ENCODE measurements around the gene SASH3.
"Not testable (repeated sequence)": the region's sequence is repeated elsewhere in the genome, so short reads cannot be mapped to it uniquely, and the experiment has no call there.

Gene SASH3

DNA sequence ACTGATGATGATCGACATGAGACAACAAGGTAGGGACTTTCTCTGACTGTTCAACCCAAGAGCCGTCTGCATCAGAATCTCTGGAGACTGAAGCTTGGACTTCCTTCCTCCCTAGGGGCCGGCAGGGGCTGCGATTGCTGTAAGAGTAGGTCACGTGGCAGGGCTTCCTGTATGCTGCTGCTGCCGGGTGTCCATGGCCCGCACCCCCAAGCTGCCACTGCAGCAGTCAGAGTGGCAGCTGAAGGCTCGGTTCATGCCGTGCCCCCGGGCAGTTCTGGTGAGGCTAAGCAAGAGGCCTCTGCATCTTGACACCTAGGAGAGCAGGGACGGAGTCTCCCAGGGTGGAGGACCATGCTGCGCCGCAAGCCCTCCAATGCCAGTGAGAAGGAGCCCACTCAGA is at the start of gene SASH3:
Gene SASH3 (plus strand): TSS at position 203 of the 400 bp plus-strand sequence. CDS start 149 bp downstream, at position 352.
- peak; percentile 62 to 77 for DNase-seq

GRCh38 chrX:129731228-129731627 is 48.5 kb upstream of the SASH3 start:
- DNase-seq = peak; percentile 41 to 68

DNA sequence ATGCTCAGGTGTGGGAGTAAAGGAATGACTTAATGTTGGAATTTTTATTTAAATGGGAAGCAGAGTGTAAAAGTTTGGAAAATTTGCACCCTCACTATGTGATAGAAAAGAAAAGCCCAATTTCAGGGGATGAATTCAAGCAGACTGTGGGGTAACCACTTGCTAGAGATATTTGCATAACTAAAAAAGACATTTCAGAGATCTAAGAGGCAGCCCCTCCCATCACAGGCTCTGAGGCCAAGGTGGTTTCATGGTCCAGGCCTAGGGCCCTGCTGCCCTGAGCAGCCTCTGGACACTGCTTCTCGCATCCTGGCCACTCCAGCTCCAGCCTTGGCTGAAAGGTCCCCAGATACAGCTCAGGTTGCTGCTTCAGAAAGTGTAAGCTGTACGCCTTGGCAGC is 46.9 kb upstream of the SASH3 start:
- no peak for DNase-seq

GRCh38 chrX:129733335-129733734 is 46.4 kb upstream of the SASH3 start:
- no peak for DNase-seq

DNA sequence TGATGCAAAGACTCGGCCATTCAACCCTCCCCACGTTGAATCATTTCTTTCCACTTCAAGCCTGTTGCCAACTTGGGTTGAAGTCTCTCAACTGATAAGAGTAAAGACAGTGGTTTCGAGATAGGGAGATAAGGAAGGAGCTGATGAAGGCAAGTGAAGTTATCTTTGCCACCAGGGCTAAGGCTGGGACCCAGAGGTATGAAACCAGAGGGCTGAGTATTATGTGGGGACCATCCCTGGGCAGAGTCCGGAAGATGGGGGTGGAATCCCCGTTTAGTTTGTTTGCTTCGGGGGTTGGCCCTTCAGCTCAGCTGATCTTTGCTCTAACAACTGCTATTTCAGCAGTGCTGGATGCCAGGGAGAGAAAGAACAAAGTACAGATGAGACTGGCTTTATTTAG is 43.3 kb upstream of the SASH3 start:
- no peak for DNase-seq

DNA sequence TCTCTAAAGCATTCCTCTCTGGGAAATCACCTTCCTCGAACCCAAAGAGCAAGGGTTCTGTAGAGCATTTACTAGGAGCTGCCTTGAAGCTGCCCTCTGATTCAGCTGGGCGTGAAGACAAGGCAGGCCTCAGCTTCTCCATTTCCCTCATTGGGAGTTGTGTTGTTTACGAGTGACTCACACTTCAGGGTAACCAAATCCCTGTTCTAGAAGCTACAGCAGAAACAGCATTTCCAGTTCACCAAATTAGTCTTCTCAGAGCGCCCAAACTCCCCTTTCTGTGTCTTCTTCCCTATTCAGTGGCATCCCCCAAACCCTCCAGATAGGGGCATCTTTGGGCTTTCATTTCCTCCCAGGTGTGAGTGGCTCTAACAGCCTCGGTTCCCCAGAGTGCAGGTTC is 41.8 kb upstream of the SASH3 start:
- DNase-seq = peak; percentile 65 to 67

- DNase-seq = no peak
Observed at GRCh38 chrX:129738466-129739308, 41.1 kb upstream of the SASH3 start, which contains the start of gene XPNPEP2. XPNPEP2 (plus strand) TSS chrX:129738979; CDS start chrX:129739214, 235 bp downstream.

- DNase-seq = no peak
Observed at GRCh38 chrX:129739578-129739977, 40.2 kb upstream of the SASH3 start.

DNA sequence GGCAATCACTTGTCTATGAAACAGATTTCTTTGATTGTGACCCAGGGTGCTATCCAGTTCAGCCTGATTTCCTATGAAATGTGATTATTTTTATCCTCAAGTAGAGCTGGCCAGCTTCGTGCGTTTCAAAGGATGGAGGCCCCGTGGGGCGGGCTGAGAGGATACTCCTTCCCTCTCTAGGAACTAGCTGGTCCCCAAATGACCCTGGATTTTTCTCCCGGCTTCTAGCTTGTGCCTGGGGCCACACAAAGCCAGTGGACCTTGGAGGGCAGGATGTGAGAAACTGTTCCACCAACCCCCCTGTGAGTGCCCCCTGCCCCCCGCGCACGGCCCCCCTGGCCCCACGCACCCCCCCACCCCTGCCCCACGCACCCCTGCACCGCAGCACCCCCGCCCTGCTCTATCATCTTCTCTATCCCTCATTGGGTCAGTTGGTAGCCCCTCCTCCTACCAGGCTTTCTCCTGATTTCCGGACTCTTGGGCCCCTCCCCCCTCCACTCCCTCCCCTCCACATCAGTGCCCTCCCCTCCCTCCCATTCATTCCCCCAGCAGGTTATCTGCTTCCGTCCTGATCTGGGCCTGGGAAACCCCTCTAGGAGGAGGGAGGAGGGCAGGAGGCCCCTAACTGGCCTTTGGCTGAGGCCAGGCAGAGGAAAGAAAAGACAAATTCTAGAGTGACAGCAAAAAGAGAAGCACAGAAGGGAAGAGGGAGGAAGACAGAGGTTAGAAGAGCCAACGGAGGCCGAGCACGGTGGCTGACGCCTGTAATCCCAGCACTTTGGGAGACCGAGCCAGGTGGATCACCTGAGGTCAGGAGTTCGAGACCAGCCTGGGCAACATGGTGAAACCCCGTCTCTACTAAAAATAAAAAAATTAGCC is 37.6 kb upstream of the SASH3 start:
- DNase-seq = no peak

DNA sequence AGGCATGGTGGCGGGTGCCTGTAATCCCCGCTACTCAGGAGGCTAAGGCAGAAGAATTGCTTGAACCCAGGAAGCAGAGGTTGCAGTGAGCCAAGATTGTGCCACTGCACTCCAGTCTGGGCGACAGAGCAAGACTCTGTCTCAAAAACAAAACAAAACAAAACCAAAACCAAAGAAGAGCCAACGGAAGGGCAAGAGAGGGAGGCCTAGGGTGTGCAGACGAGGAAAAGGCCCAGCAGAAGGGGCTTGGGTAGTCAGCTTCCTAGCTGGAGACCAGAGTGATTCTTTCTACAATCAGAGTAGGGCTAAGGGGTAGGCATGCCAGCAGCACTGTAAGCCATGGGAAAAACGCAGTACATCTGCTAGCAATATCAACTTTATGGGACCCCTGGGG is 37.0 kb upstream of the SASH3 start:
- not testable (repeated sequence) for DNase-seq

- no peak for DNase-seq
Observed at GRCh38 chrX:129743821-129744220, 35.9 kb upstream of the SASH3 start.

DNA sequence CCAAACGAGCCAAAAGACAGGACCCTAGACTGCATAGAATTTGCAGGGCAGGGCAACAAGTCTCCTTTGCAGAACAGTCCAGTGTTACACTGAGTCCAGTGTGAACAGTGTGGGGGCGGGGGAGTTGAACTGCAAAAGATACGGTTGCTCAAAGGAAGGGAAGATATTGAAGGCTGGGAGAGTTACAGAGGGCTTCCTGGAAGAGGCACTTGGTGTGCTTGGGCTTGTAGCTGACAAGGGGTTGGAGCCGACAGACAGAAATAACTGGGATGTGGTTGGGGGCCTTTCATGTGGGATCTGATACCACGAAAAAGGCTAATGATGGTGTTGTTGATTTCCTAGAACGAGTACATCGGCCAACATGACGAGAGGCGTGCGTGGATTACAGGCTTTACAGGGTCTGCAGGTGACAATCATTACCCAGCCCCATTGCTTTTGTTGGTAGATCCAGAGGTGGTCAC is 34.9 kb upstream of the SASH3 start:
- peak; percentile 31 to 65 for DNase-seq

GRCh38 chrX:129746557-129747470 is 32.9 kb upstream of the SASH3 start:
- DNase-seq = no peak

- DNase-seq = no peak
Observed at GRCh38 chrX:129747533-129747932, 32.2 kb upstream of the SASH3 start.

DNA sequence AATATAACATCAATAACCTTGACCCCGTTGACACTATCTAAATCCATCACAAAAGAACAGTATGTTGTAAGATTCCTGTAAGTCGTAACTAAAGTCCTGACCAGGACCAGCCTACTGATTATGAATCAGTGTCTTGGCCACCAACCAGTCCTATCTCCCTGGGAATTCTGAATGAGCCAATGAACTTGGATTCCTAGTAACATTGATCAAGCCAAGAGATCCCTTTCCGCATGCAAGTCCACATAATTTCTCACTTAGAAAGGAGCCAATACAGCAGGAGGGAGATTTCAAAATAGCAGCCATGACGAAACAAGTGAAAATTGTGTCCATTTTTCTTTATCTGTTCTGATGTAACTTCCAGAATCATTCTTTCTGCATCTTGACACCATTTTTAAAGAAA is 31.4 kb upstream of the SASH3 start:
- DNase-seq = peak; percentile 60 to 77

GRCh38 chrX:129749069-129749468 is 30.7 kb upstream of the SASH3 start:
- no peak for DNase-seq

DNA sequence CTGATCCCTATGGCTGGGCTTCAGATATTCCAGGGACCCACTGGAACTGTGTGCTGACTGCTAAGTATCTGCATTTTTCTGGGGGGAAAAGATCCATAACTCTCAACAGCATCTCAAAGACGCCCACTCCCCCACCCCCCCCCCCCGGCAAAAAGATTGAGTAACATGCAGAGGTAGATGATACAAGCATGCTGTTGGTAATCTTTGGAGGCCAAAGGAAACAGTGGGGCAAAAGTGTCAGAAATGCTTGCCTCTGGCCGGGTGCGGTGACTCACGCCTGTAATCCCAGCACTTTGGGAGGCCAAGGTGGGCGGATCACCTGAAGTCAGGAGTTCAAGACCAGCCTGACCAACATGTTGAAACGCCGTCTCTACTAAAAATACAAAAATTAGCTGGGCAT is 28.8 kb upstream of the SASH3 start:
- no peak for DNase-seq

GRCh38 chrX:129754056-129755024 is 25.4 kb upstream of the SASH3 start:
- DNase-seq = peak in 1 of 2 donors; percentile 27

GRCh38 chrX:129755779-129756650 is 23.7 kb upstream of the SASH3 start:
- DNase-seq = no peak

GRCh38 chrX:129759576-129760061 is 20.1 kb upstream of the SASH3 start:
- DNase-seq = peak; percentile 51 to 52
